ENCODE data around the gene FAM187B. TPM values are rescaled to one million over a fixed set of nuclear protein-coding genes. Genes with fewer than 3 reads are reported as not detected.

FAM187B gene
- not detected in 5 replicates for total RNA-seq (2022; extraction: Qiagen RNA extraction; ENCODE audit: low read depth)

GRCh38 chr19:35228177-35228930 lies at the start of gene FAM187B:
FAM187B (minus strand) TSS chr19:35228739; CDS start chr19:35228680, 59 bp downstream.

GRCh38 chr19:35268536-35269437 lies 40.2 kb upstream of the FAM187B start, which contains the start of gene USF2:
USF2 (plus strand) TSS chr19:35268962; CDS start chr19:35269102, 140 bp downstream.

GRCh38 chr19:35248310-35249145 lies 20.0 kb upstream of the FAM187B start, which contains the start of gene LSR:
LSR (plus strand) TSS chr19:35249002; CDS start chr19:35249023, 21 bp downstream.

Other genes with a start within 250 kb of the FAM187B start
- gene GRAMD1A, start 228.4 kb downstream of the FAM187B start, total RNA-seq (2022; extraction: Qiagen RNA extraction; ENCODE audit: low read depth), result 119 to 143 TPM (median 132 TPM) in 5 replicates
- gene SCN1B, start 198.3 kb downstream of the FAM187B start, total RNA-seq (2022; extraction: Qiagen RNA extraction; ENCODE audit: low read depth), result 12.0 to 19.3 TPM (median 16.7 TPM) in 5 replicates
- gene HPN, start 187.0 kb downstream of the FAM187B start, total RNA-seq (2022; extraction: Qiagen RNA extraction; ENCODE audit: low read depth), result 0.03 to 0.17 TPM in 2 of 5 replicates, not detected in the others
- gene FXYD3, start 112.9 kb downstream of the FAM187B start, total RNA-seq (2022; extraction: Qiagen RNA extraction; ENCODE audit: low read depth), result 0.26 to 0.31 TPM in 2 of 5 replicates, not detected in the others
- 0.06 to 0.27 TPM (median 0.13 TPM) in 4 of 5 replicates, not detected in the other for gene LGI4, start 93.7 kb downstream of the FAM187B start, total RNA-seq (2022; extraction: Qiagen RNA extraction; ENCODE audit: low read depth)
- 0.35 to 0.85 TPM (median 0.44 TPM) in 4 of 5 replicates, not detected in the other for gene FXYD1, start 89.9 kb downstream of the FAM187B start, total RNA-seq (2022; extraction: Qiagen RNA extraction; ENCODE audit: low read depth)
- 0.24 to 0.34 TPM (median 0.25 TPM) in 3 of 5 replicates, not detected in the others for gene FXYD7, start 85.5 kb downstream of the FAM187B start, total RNA-seq (2022; extraction: Qiagen RNA extraction; ENCODE audit: low read depth)
- gene FXYD5, start 74.0 kb downstream of the FAM187B start, total RNA-seq (2022; extraction: Qiagen RNA extraction; ENCODE audit: low read depth), result 202 to 240 TPM (median 228 TPM) in 5 replicates
- gene LSR, start 20.3 kb upstream of the FAM187B start, total RNA-seq (2022; extraction: Qiagen RNA extraction; ENCODE audit: low read depth), result 6.8 to 11.0 TPM (median 9.6 TPM) in 5 replicates
- gene USF2, start 40.2 kb upstream of the FAM187B start, total RNA-seq (2022; extraction: Qiagen RNA extraction; ENCODE audit: low read depth), result 106 to 170 TPM (median 163 TPM) in 5 replicates
- 0.05 to 0.73 TPM (median 0.13 TPM) in 3 of 5 replicates, not detected in the others for gene HAMP, start 53.8 kb upstream of the FAM187B start, total RNA-seq (2022; extraction: Qiagen RNA extraction; ENCODE audit: low read depth)
- gene MAG, start 63.4 kb upstream of the FAM187B start, total RNA-seq (2022; extraction: Qiagen RNA extraction; ENCODE audit: low read depth), result not detected in 5 replicates
- gene CD22, start 100.4 kb upstream of the FAM187B start, total RNA-seq (2022; extraction: Qiagen RNA extraction; ENCODE audit: low read depth), result 0.59 to 1.4 TPM (median 0.90 TPM) in 5 replicates
- gene FFAR1, start 119.2 kb upstream of the FAM187B start, total RNA-seq (2022; extraction: Qiagen RNA extraction; ENCODE audit: low read depth), result not detected in 5 replicates
- gene FFAR3, start 129.7 kb upstream of the FAM187B start, total RNA-seq (2022; extraction: Qiagen RNA extraction; ENCODE audit: low read depth), result not detected in 5 replicates
- not detected in 5 replicates for gene GPR42, start 142.3 kb upstream of the FAM187B start, total RNA-seq (2022; extraction: Qiagen RNA extraction; ENCODE audit: low read depth)
- gene FFAR2, start 219.5 kb upstream of the FAM187B start, total RNA-seq (2022; extraction: Qiagen RNA extraction; ENCODE audit: low read depth), result 0.06 TPM in 1 of 5 replicates, not detected in the others